EH (cell line): Measurements from ENCODE around the gene FH.
A peak's percentile ranks its signal among the peaks of the same experiment; 100 is the strongest.

Source experiments
- DNase-seq: peaks from one replicate; pipeline ENCODE4 v3.0.0-alpha.2; 2015; ENCODE audit warnings: low read depth

FH gene

DNA sequence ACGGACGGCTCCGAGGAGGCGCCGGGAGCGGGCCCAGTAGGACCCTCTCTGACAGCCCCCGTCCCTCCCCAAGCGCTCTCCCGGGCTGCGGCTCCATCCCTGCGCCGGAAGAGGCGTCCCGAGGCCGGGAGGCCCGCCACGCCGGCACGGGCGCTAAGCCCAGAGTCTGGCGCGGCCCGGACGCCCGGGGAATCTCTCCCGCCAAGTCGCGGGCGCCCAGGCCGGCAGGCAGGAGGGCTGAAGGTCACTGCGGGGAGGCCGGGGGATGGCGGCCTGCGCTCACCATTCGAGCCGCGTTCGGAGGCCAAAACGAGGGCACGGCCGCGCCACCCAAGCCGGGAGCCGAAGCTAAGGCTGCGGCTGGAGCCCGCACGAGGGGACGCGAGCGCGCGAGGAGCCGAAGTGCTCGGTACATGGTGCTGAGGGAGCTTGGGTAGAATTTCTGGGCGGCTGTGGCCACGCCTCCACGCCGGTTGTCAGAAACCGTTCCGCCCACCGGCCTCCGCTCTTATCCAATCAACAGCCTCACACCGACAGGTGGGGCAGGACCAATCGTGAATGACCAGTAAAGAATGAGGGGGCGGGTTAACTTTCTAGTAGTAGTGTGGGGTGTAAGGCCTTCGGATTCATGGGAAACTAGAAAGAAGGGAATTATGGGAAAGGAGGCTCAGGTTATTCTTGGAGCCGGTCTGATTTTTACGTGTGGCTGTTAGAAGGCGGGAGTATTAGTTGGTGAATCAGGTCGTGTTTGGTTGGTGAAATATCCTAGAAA, at the start of gene FH:
FH (minus strand) TSS at position 448 of the 772 bp plus-strand sequence; CDS start at position 415, 33 bp downstream.
- peak; percentile 98 for DNase-seq

DNA sequence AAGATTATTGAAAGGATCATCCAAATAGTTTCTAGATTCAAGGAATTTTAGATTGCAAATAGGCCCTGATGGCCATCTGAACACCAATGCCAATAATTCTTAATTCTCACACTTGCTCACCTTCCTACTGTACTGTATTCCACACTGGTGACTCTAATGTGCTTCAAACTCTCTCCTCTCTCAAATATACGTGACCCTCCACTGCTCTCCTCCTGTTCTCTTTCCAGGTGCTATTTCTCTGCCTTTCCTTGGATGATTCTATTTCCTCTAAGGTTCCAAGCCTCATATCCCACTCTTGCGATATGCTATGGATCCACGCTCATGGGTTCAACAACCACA, 41.3 kb upstream of the FH start:
- DNase-seq = no peak

DNA sequence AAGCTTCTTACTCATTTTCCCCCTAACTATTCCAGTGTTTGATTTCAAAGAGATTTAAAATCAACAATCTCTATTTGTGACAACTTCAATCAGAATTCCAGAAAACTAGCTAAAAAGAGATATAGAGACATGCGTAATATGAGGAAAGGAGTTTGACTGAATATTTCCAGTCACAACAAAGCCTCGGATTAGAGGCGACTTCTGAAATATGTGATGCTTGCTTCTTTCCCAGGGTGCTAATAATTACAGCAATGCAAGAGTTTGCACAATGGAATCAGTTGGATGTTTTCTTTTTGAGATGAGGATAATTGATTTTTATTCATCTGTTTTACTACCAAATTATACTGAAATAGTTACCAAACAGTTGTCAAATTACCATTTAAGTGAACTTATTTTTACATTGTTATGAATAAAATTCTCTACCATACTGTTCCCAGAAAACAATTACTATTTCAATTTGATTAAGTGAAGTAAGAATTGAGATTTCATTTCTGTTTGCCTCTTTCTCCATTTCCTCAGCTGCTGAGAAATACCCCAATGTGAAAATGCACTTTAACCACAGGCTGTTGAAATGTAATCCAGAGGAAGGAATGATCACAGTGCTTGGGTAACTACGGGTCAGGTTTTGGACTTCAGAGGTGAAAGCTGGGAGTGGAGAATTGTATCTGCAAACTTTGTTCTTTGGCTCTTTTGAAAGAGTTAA, 40.7 kb upstream of the FH start:
- DNase-seq = no peak

DNA sequence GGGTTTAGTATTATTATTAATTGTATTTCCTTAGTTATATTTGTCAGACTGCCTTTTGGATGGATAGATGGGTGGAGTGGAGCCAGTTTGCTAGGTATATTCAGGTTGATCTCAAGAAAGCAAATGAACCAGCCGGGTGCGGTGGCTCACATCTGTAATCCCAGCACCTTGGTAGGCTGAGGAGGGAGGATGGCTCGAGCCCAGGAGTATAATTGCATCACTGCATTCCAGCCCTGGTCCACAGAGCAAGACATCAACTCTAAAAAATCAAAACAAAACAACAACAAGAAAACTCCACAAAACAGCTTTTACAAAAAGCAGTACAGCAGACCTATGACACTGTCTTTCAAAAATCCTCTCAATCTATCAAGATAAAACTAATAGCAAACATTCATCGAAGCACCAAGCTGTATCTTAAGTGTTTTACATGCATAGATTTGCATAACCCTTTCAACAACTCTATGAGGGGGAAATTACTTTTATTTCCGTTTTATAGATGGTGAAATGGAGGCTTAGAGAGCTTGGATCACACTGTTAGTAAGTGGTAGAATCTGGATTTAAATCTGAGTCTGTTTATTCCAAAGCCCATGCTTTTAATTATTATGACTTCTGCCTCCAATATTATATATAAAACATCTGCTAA, 38.1 kb upstream of the FH start:
- no peak for DNase-seq

DNA sequence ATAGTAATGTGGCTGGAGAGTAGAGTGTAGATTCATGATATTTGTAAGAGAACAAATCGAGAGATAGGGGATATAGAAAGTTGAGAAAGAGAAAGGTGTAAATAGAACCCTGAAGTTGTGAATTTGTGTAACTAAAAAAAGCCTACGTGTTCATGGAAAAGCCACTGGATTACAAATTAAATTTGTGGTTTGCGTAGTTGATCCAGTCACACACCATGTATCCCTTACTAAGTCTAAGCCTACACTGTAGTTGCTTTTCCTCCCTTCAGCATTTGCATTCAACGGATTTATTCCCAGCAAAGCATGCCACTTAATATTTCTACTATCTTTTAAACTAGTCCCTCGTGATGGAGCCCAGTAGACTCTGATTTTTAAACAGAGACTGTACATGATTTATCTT, 37.5 kb upstream of the FH start:
- DNase-seq = no peak

DNA sequence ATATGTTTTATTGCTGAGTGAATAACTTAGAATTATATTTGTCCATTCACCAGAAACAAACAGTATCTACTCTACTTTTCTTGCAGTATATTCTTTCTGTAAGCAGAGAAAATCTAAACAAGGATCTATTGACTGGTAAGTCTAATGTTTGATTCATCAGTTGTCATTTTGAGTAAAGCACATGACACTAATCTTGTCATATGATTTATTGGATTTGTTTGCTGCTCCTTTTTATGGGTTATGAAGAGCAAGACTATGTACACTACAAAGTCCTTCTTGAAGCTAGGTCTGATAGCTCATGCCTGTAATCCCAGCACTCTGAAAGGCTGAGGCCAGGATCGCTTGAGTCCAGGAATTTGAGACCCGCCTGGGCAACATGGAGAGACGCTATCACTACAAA, 36.0 kb upstream of the FH start:
- DNase-seq = no peak

DNA sequence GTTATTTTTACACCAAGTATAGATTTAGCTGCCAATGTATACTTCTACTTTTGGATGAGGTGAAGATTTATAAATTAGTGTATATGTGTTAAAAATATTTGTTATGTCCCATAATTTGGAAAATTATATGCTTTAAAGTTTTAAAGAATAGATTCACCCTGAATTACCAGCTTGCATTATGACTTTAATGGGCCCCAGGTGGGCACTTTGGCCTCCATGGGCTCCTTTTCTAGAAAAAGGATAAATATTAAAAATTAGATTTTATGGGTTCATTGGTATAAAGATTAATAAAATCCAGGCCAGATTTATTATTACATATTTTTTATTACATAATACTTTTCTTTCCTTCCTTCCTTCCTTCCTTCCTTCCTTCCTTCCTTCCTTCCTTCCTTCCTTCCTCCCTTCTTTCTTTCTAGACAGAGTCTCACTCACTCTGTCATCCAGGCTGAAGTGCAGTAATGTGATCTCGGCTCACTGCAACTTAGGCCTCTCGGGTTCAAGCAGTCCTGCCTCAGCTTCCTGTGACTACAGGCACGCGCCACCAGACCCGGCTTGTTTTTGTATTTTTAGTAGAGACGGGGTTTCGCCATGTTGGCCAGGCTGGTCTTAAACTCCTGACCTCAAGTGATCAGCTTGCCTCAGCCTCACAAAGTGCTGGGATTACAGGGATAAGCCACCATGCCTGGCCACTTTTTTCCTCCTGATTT, 34.5 kb upstream of the FH start:
- DNase-seq = no peak

DNA sequence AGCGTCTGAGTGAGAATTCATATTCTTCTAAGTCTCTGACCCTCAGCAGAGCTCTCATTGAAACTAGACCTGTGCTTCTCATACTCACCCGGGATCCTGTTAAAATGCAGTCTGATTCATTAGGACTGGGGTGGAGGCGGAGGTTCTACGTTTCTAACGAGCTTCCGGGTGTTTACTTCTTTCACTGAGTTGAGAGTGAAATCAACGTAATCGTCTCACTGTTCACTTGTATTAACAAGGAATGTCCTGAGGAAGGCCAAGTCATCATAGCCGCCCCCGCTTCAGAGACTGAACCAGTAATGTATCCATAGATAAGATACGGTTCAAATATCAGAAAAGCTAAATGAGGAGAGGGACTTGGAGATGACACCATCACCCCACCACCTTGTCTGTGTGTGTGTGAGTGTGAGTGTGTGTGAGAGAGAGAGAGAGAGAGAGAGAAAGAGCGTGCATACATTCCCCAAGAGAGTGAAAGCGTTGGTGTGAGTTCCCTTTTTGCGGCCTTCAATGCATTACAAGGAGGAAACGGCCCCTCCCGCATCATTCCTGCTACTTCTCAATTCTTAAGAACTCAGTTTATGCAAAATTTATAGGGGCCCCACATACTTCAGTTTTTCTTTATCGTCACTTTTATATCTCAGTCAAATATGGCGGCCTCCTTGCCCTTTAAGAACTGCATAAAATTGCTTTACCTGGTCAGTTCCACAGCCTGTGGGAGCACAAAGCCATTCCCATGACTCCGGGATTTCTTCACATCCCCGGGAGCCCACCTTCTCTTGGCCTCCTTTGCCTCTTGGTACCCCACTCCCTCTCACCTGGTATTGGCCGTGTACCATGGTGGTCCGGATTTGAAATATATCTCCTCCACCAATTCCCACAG, 32.4 kb upstream of the FH start:
- no peak for DNase-seq

DNA sequence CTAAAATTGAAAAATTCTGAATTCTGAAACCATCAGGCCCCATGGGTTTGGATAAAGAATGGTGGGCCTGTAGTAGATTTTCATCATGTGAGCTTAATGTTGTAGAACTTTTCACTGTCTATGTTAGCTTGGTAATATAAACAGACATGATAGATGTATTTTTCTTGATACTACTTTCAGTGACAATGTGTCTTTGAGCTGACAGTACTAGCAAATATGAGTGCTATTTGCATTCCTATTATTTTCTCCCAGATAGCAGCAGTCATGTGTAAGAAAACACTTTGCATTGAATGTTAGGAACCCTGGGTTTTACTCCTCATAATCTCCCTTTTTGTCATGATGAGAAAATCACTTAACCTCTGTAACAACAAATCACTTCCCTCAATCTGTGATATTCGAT, 30.8 kb upstream of the FH start:
- no peak for DNase-seq

DNA sequence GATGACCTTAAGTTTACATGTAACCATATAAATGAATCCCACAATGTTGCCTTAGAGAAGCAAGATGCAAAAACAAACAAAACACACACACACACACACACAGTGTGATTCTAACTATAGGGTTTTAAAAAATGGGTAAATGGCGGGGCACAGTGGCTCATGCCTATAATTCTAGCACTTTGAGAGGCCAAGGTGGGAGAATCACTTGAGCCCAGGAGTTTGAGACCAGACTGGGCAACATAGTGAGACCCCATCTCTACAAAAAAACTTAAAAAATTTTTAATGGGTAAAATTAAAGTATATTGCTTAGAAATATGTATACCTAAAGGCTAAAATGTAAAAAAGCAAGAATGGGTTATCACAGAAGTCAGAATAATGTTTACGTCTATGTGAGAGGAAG, 28.5 kb upstream of the FH start:
- no peak for DNase-seq

DNA sequence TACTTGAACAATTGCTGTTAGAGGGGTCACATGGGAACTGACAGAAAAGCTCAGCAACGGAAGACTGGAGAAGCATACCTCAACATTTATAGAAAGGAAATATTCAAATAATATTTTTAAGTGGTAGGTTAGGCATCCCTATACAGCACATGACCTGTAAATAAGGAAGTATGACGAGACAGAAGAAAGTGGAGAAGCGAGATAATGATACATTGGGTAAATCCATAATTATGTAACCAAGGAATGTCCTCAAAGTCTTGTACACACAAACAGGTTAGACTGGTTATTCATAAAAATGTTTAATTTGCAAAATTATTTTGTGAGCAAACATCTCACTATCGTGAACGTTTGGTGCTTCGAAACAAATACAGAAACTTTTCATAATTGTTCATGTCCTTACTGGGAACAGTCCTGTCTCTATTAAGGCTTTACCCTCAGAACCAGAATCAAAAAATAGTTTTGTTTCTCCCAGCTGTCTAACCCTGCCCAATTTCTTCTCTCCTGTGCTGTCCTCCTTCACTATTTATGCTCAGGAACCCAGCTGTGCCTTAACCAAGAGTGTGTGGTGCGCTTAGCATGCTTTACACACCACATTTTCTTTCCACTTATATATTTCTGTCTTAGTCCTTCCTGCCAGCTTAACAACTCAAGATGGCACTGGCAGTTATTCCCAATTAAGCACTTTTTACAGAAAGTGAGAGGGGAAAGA, 22.8 kb upstream of the FH start:
- no peak for DNase-seq

DNA sequence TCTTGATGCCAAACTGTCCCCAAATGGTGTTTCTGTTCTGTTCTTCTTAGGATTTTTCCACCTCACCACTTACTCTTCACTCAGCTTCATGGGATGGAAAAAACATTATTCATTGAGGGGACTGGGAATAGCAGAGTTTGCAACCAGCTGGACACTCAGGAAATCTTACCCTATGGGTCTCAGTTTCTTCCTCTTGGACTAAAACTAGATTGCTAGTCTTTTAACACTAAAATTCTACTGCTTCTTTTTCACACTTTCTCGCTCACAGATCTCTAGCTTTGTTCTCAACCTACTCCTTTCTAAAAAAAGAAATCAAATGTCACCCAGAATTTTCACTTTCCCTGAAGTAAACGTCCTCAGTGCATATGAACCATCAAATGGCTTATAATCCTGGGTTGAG, 17.4 kb upstream of the FH start:
- DNase-seq = no peak

DNA sequence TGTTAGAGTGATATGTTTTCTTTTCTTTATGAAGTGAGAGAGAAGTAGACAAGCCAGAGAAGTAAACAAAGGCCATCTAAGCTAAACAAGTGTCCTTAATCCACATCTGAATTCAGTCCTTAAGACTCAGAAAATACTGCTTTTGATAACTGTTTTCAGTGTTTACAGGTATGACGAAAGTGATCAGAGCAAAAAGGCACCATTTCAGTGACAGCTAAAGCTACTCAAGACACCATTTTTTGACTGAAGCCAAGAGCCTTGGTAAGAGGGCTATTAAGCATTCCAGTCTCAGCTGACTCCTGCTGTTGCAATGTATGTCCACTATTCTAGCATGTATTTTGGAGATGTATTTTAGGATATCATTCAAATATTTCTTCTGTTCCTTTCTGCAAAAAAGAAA, 16.7 kb upstream of the FH start:
- DNase-seq = peak; percentile 3

DNA sequence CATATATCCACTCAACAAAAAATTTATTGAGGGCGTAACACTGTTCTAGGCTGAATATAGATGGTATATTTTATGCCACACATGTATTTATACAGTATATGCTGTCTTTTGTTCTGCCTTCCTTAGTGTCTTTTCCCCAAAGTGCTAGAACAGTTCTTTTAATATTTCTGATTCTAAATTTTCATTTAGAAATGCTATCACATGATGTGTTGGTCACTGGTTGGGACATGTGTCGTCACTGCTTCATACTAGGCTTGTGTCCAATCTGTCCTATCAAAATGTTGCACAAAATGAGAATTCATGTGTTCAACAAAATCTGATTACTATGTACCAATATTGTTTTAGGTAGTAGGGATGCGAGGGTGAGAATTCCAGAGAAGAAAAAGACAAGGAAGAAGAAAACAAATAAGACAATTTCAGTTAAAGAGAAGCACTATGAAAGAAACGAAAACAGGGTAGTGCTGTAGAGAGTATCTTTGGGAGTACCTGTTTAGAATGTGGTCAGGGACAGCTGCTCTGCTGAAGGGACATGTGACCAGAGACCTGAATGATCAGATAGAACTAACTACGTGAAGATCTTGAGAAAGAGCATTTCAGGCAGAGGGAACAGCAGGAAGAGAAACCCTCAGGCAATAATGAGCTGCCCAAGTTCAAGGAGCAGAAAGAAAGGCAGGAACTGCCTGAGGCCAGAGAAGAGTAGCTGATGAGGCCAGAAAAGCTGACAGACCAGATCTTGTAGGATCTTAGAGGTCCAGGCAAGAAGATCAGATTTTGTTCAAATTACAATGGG, 14.0 kb upstream of the FH start:
- DNase-seq = peak; percentile 19

DNA sequence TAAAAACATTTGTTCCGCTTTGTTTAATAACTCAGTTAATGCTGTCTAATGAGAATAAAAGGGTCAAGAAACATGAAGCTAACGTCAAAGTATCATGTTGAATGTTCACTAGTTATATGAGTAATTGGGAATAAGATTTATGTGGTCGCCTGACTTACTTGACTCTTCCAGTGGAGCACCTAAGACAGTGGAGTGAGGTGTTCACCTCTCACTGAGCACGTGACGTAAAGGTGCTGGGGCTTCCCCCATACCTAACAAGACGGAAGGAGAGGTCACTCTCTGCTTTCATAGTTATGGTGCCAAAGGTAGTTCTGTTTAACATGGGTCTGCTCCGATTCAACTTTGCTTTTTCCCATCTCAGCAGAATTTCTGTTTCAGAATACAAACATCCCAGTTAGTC, 13.3 kb upstream of the FH start:
- no peak for DNase-seq

DNA sequence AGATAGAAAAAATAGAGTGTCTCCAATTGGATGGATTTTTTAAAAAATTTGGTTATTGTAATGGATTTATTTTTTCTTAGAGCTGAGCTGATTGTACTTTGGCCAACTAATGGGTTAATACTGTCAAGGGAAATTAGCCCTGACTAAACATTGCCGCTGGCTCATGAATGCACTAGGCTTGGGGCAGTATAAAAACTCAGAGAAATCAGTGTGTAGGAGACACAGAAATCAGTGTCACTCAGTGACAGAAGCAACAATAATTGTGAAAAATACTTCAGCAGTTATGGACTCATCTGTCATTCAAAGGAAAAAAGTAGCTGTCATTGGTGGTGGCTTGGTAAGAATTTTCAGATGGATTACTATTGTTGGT, 12.6 kb upstream of the FH start, which contains the start of gene KMO:
KMO (plus strand) TSS at position 217 of the 370 bp plus-strand sequence; CDS start at position 284, 67 bp downstream.
- peak; percentile 13 for DNase-seq

DNA sequence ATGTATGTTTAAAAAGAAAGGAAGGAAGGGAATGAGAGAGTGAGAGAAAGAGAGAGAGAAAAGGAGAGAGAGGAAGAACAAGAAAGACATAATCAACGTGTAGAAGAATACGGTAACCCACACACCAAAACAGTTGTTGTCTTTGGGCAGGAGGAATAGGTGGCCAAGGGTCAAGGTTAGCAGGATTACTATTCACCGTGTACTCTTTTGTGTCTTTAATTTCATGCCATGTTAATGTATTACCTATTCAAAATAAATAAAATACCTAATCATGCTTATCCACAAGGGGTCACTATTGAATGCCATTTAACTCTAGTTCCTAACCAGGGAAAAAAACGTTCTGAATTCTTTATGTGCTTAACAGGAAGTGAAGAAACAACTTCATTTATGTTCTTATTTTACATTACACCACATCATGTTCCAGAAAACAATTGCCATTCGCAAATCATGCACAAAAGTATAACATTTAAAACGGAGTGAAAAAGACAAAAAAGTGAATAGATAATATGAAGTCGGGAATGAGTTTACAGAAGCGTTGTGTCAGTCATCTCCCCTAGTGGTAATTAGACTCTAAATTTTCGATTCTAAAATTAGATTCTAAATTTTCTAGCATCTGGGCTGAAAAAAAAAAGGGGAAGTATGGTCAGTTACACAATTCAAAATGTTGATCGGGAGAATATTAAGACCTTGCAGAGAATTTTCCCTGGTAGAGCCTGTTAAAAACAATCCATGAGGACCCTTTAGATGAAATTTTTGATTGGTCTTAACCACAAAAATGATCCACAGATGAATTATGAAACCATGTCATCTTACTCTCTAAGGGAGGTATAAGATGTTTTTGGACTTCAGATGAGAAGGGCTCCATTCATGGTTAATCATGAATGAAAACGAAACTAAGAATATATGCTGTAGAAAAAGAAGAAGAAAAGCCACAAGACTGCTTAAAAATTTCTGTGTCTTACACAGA, 11.9 kb upstream of the FH start:
- DNase-seq = peak; percentile 73

DNA sequence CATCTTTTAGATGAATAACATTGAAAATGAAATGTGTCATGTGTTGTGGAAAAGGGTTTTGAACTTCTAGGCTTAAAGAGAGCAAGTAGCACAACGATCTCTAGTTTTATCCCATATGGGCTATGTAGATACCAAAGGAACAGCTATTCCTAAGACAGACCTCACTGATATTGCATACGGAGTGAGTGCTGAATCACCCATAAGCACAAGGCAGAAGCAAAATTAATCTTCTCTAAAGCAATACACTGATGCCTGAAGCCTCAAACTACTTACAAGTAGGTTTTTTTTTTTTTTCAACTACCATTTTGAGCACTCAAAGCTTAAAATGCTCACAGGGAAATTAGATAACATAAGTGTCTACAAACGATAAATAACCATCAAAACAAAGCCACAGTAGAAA, 7.6 kb upstream of the FH start:
- no peak for DNase-seq

DNA sequence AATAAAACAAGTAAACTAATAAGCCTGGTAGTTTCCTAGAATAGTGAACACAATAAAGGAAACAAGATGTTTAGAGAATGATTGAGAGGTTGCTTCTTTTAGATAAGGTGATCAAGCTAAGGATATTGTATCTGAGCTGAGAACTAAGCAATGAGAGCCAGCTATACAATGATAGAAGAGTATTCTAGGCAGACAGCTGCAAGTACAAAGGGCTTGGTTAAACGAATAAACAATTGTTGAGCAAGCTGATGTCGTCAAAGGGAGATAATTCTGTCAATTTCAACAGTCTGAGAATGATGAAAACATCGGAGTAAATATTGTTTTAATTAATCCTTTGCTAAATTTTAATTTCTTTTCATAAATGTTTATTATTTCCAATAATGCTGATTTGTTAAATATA, 5.5 kb upstream of the FH start:
- DNase-seq = no peak
